ENCODE data around the gene COQ10A. TPM values are rescaled to one million over a fixed set of nuclear protein-coding genes. Genes with fewer than 3 reads are reported as not detected.

The COQ10A gene
- total RNA-seq, 2 experiments from 2014 or later = 3.5 to 6.1 TPM

- no peaks in the 10 kb centered on the region for H3K27me3 Mint-ChIP-seq (ENCODE audit: low read depth)
Observed at GRCh38 chr12:56286044-56286830, 19.5 kb downstream of the COQ10A start.

GRCh38 chr12:56288705-56289387 is 22.1 kb downstream of the COQ10A start:
- H3K4me3 Mint-ChIP-seq = no peak overlapping the region
- peaks cover 33% of the 10 kb centered on the region for H3K4me1 Mint-ChIP-seq (ENCODE audit: low read depth)
- no peaks in the 10 kb centered on the region for H3K9me3 Mint-ChIP-seq
- CTCF ChIA-PET = interaction anchor here (0.7 to 1.2 kb wide), 2 partner anchors 9 to 99 kb away, joined by 3 read pairs; partner anchors contain the start of gene SMARCC2
- no peaks in the 10 kb centered on the region for H3K27me3 Mint-ChIP-seq (ENCODE audit: low read depth)
- DNase-seq = no peak
- H3K36me3 Mint-ChIP-seq (ENCODE audit: low read depth) = peaks cover 14% of the 10 kb centered on the region
- intact Hi-C loops (cut with micrococcal nuclease) = no loop called here
- H3K27ac Mint-ChIP-seq = no peak overlapping the region

More at GRCh38 chr12:56286044-56286830, 19.5 kb downstream of the COQ10A start:
- H3K27ac Mint-ChIP-seq = peak overlapping the region; percentile 44
- intact Hi-C loops (cut with micrococcal nuclease) = no loop called here
- no peak overlapping the region for H3K4me3 Mint-ChIP-seq
- H3K4me1 Mint-ChIP-seq (ENCODE audit: low read depth) = peaks cover 14% of the 10 kb centered on the region
- CTCF ChIA-PET = interaction anchor here (0.9 to 1.2 kb wide), 3 partner anchors 10 to 162 kb away, joined by 3 to 4 read pairs (median 3); no protein-coding TSS in a partner anchor
- DNase-seq = no peak
- no peaks in the 10 kb centered on the region for H3K9me3 Mint-ChIP-seq
- H3K36me3 Mint-ChIP-seq (ENCODE audit: low read depth) = peaks cover 25% of the 10 kb centered on the region

GRCh38 chr12:56293795-56294194 is 27.1 kb downstream of the COQ10A start:
- Mint-ChIP-seq H3K27ac (no peak overlapping the region), H3K36me3 (ENCODE audit: low read depth) (peaks cover 26% of the 10 kb centered on the region), H3K9me3 (no peaks in the 10 kb centered on the region), H3K27me3 (ENCODE audit: low read depth) (no peaks in the 10 kb centered on the region), H3K4me3 (no peak overlapping the region), H3K4me1 (ENCODE audit: low read depth) (peaks cover 62% of the 10 kb centered on the region)
- DNase-seq = no peak
- CTCF ChIA-PET = interaction anchor here (0.9 kb wide), 1 partner anchor 17 kb away, joined by 4 read pairs; no protein-coding TSS in a partner anchor
- intact Hi-C loops (cut with micrococcal nuclease) = no loop called here

GRCh38 chr12:56296295-56296694 is 29.6 kb downstream of the COQ10A start:
- Mint-ChIP-seq H3K27me3 (ENCODE audit: low read depth) (no peaks in the 10 kb centered on the region), H3K4me3 (no peak overlapping the region), H3K27ac (peak overlapping the region; percentile 15), H3K9me3 (no peaks in the 10 kb centered on the region), H3K4me1 (ENCODE audit: low read depth) (peaks cover 60% of the 10 kb centered on the region), H3K36me3 (ENCODE audit: low read depth) (peaks cover 23% of the 10 kb centered on the region)
- CTCF ChIA-PET = interaction anchor here (1.3 to 1.4 kb wide), 2 partner anchors 41 to 167 kb away, joined by 3 to 4 read pairs; no protein-coding TSS in a partner anchor
- intact Hi-C loops (cut with micrococcal nuclease) = no loop called here
- no peak for DNase-seq

GRCh38 chr12:56297400-56297799 is 30.7 kb downstream of the COQ10A start:
- H3K27ac Mint-ChIP-seq = no peak overlapping the region
- no peaks in the 10 kb centered on the region for H3K9me3 Mint-ChIP-seq
- peaks cover 53% of the 10 kb centered on the region for H3K4me1 Mint-ChIP-seq (ENCODE audit: low read depth)
- DNase-seq = no peak
- intact Hi-C loops (cut with micrococcal nuclease) = no loop called here
- H3K36me3 Mint-ChIP-seq (ENCODE audit: low read depth) = peaks cover 22% of the 10 kb centered on the region
- CTCF ChIA-PET = interaction anchor here (1.1 to 1.5 kb wide), 4 partner anchors 11 to 166 kb away, joined by 3 to 5 read pairs (median 4); no protein-coding TSS in a partner anchor
- H3K4me3 Mint-ChIP-seq = no peak overlapping the region
- H3K27me3 Mint-ChIP-seq (ENCODE audit: low read depth) = no peaks in the 10 kb centered on the region

GRCh38 chr12:56298828-56299227 is 32.1 kb downstream of the COQ10A start:
- Mint-ChIP-seq H3K27me3 (ENCODE audit: low read depth) (no peaks in the 10 kb centered on the region), H3K4me1 (ENCODE audit: low read depth) (peaks cover 47% of the 10 kb centered on the region), H3K27ac (peak overlapping the region; percentile 71), H3K4me3 (peak overlapping the region; percentile 91), H3K36me3 (ENCODE audit: low read depth) (peaks cover 20% of the 10 kb centered on the region), H3K9me3 (no peaks in the 10 kb centered on the region)
- CTCF ChIA-PET = interaction anchor here (0.9 to 1.5 kb wide), 7 partner anchors 10 to 165 kb away, joined by 3 to 5 read pairs (median 4); partner anchors contain the start of genes RNF41 and SMARCC2
- no peak for DNase-seq
- intact Hi-C loops (cut with micrococcal nuclease) = no loop called here

GRCh38 chr12:56299308-56299852 is 32.6 kb downstream of the COQ10A start:
- H3K9me3 Mint-ChIP-seq = no peaks in the 10 kb centered on the region
- intact Hi-C loops (cut with micrococcal nuclease) = no loop called here
- H3K4me1 Mint-ChIP-seq (ENCODE audit: low read depth) = peaks cover 43% of the 10 kb centered on the region
- peak; percentile 37 for DNase-seq
- no peaks in the 10 kb centered on the region for H3K27me3 Mint-ChIP-seq (ENCODE audit: low read depth)
- peak overlapping the region; percentile 84 for H3K27ac Mint-ChIP-seq
- CTCF ChIA-PET = interaction anchor here (0.5 to 1.0 kb wide), 2 partner anchors 92 to 175 kb away, joined by 3 read pairs; no protein-coding TSS in a partner anchor
- H3K4me3 Mint-ChIP-seq = peak overlapping the region; percentile 91
- peaks cover 18% of the 10 kb centered on the region for H3K36me3 Mint-ChIP-seq (ENCODE audit: low read depth)

GRCh38 chr12:56299853-56300643 is 33.3 kb downstream of the COQ10A start, which contains the start of gene CS:
Gene CS, minus strand, starts transcription at chr12:56300330. Its CDS starts 129 bp downstream, at chr12:56300201.
- Mint-ChIP-seq H3K4me3 (peak within 1 kb of the TSS; percentile 91), H3K27ac (peak within 1 kb of the TSS; percentile 92), H3K36me3 (ENCODE audit: low read depth) (peaks cover 18% of the 10 kb centered on the region), H3K4me1 (ENCODE audit: low read depth) (peaks cover 42% of the 10 kb centered on the region), H3K27me3 (ENCODE audit: low read depth) (no peaks in the 10 kb centered on the region), H3K9me3 (no peaks in the 10 kb centered on the region)
- DNase-seq = peak; percentile 99
- intact Hi-C loops (cut with micrococcal nuclease) = loop anchor here (1.0 kb wide), 11 partner anchors 9 to 182 kb away; partner anchors contain the start of genes IL23A, NABP2, SPRYD4 and STAT2
- CTCF ChIA-PET = interaction anchor here (0.5 kb wide), 1 partner anchor 175 kb away, joined by 3 read pairs; no protein-coding TSS in a partner anchor

- H3K27me3 Mint-ChIP-seq (ENCODE audit: low read depth) = no peaks in the 10 kb centered on the region
- peak overlapping the region; percentile 92 for H3K27ac Mint-ChIP-seq
- peak overlapping the region; percentile 91 for H3K4me3 Mint-ChIP-seq
- DNase-seq = no peak
- H3K9me3 Mint-ChIP-seq = no peaks in the 10 kb centered on the region
- peaks cover 42% of the 10 kb centered on the region for H3K4me1 Mint-ChIP-seq (ENCODE audit: low read depth)
- intact Hi-C loops (cut with micrococcal nuclease) = loop anchor here (1.0 kb wide), 11 partner anchors 10 to 183 kb away; partner anchors contain the start of genes IL23A, NABP2, SPRYD4 and STAT2
- peaks cover 18% of the 10 kb centered on the region for H3K36me3 Mint-ChIP-seq (ENCODE audit: low read depth)
- CTCF ChIA-PET = interaction anchor here (0.6 to 1.0 kb wide), 2 partner anchors 112 to 237 kb away, joined by 3 read pairs; partner anchors contain the start of gene SMARCC2
Observed at GRCh38 chr12:56300644-56301464, 34.1 kb downstream of the COQ10A start.

- H3K4me1 Mint-ChIP-seq (ENCODE audit: low read depth) = peaks cover 13% of the 10 kb centered on the region
- H3K27me3 Mint-ChIP-seq (ENCODE audit: low read depth) = no peaks in the 10 kb centered on the region
- CTCF ChIA-PET = interaction anchor here (0.6 to 1.5 kb wide), 2 partner anchors 12 to 514 kb away, joined by 3 to 4 read pairs; partner anchors contain the start of gene CNPY2
- no peak overlapping the region for H3K4me3 Mint-ChIP-seq
- DNase-seq = no peak
- intact Hi-C loops (cut with micrococcal nuclease) = no loop called here
- H3K9me3 Mint-ChIP-seq = no peaks in the 10 kb centered on the region
- peaks cover 3% of the 10 kb centered on the region for H3K36me3 Mint-ChIP-seq (ENCODE audit: low read depth)
- H3K27ac Mint-ChIP-seq = no peak overlapping the region
Observed at GRCh38 chr12:56304276-56304675, 37.5 kb downstream of the COQ10A start.

All from activated naive CD4-positive, alpha-beta T cell treated with anti-CD3 and anti-CD28 coated beads for 36 hours (primary cell).